Measurements from ENCODE around the gene GGNBP2. TPM values are rescaled to one million over a fixed set of nuclear protein-coding genes. Genes with fewer than 3 reads are reported as not detected.

GGNBP2 gene
- total RNA-seq, 1 donor from 2014 or later = 94.3 TPM

- DNase-seq (ENCODE audit: low read depth) (peak; percentile 96), FAIRE-seq (no peak)
- peak; percentile 67 for TF ChIP-seq CTCF (IDR thresholded peaks at IDR 0.05; ENCODE audit: insufficient read depth, low read length, severe bottlenecking)
- H3K27me3 ChIP-seq (ENCODE audit: control insufficient read depth, insufficient read depth, low read length) = no peaks in the 10 kb centered on the region
- peaks cover 5% of the 10 kb centered on the region for H3K36me3 ChIP-seq (ENCODE audit: control insufficient read depth, insufficient read depth, low read length)
- H3K4me3 ChIP-seq (ENCODE audit: low read depth, low read length) = peak overlapping the region; percentile 57
These were observed 10.5 kb upstream of the GGNBP2 start for GRCh38 chr17:36533935-36534839.

GRCh38 chr17:36534840-36535668 lies 9.7 kb upstream of the GGNBP2 start, which contains the start of the genes MYO19 and PIGW:
MYO19 (minus strand) TSS chr17:36534868; CDS start chr17:36532538, 2,330 bp downstream.
PIGW (plus strand) TSS chr17:36534987; CDS start chr17:36537102, 2,115 bp downstream.
- no peak for FAIRE-seq
- H3K27me3 ChIP-seq (ENCODE audit: control insufficient read depth, insufficient read depth, low read length) = no peaks in the 10 kb centered on the region
- peak; percentile 3 for TF ChIP-seq CTCF (IDR thresholded peaks at IDR 0.05; ENCODE audit: insufficient read depth, low read length, severe bottlenecking)

GRCh38 chr17:36535669-36536081 lies 9.0 kb upstream of the GGNBP2 start:
- TF ChIP-seq CTCF (IDR thresholded peaks at IDR 0.05; ENCODE audit: insufficient read depth, low read length, severe bottlenecking) = no peak
- DNase-seq (ENCODE audit: low read depth) (no peak), FAIRE-seq (no peak)
- peaks cover 5% of the 10 kb centered on the region for H3K36me3 ChIP-seq (ENCODE audit: control insufficient read depth, insufficient read depth, low read length)
- peak overlapping the region; percentile 57 for H3K4me3 ChIP-seq (ENCODE audit: low read depth, low read length)
- no peaks in the 10 kb centered on the region for H3K27me3 ChIP-seq (ENCODE audit: control insufficient read depth, insufficient read depth, low read length)

More at GRCh38 chr17:36534840-36535668, 9.7 kb upstream of the GGNBP2 start, which contains the start of the genes MYO19 and PIGW:
- Histone ChIP-seq H3K4me3 (ENCODE audit: low read depth, low read length) (peak within 1 kb of the TSS; percentile 57), H3K36me3 (ENCODE audit: control insufficient read depth, insufficient read depth, low read length) (peaks cover 5% of the 10 kb centered on the region)
- peak; percentile 83 for DNase-seq (ENCODE audit: low read depth)

GRCh38 chr17:36540696-36541095 lies 4.0 kb upstream of the GGNBP2 start:
- no peak for FAIRE-seq
- no peak for TF ChIP-seq CTCF (IDR thresholded peaks at IDR 0.05; ENCODE audit: insufficient read depth, low read length, severe bottlenecking)

GRCh38 chr17:36542755-36543154 lies 2.0 kb upstream of the GGNBP2 start:
- H3K4me3 ChIP-seq (ENCODE audit: low read depth, low read length) = no peak overlapping the region
- peaks cover 2% of the 10 kb centered on the region for H3K36me3 ChIP-seq (ENCODE audit: control insufficient read depth, insufficient read depth, low read length)
- no peak for FAIRE-seq
- no peaks in the 10 kb centered on the region for H3K27me3 ChIP-seq (ENCODE audit: control insufficient read depth, insufficient read depth, low read length)
- no peak for DNase-seq (ENCODE audit: low read depth)
- TF ChIP-seq CTCF (IDR thresholded peaks at IDR 0.05; ENCODE audit: insufficient read depth, low read length, severe bottlenecking) = no peak

More at GRCh38 chr17:36540696-36541095, 4.0 kb upstream of the GGNBP2 start:
- Histone ChIP-seq H3K36me3 (ENCODE audit: control insufficient read depth, insufficient read depth, low read length) (no peaks in the 10 kb centered on the region), H3K4me3 (ENCODE audit: low read depth, low read length) (no peak overlapping the region), H3K27me3 (ENCODE audit: control insufficient read depth, insufficient read depth, low read length) (no peaks in the 10 kb centered on the region)
- no peak for DNase-seq (ENCODE audit: low read depth)

Data from bronchial epithelial cell (primary cell).